DND-41 (cell line): Measurements from ENCODE around the gene FKBP2.

Source experiments
- EZH2 ChIP-seq: IDR thresholded peaks from 3 replicates; pipeline ENCODE4 v1.6.1; 2012; ENCODE audit warnings: borderline replicate concordance, low read depth, mild to moderate bottlenecking, moderate library complexity, low read length, inconsistent platforms; ENCODE audit not compliant: severe bottlenecking
- TF ChIP-seq, protein P1 (sequence below): IDR thresholded peaks from 2 replicates; pipeline ENCODE4 v1.5.1; 2012; ENCODE audit warnings: borderline replicate concordance, low read length, moderate library complexity, mild to moderate bottlenecking; ENCODE audit not compliant: poor library complexity, severe bottlenecking; ENCODE audit errors: extremely low read depth

DNA sequence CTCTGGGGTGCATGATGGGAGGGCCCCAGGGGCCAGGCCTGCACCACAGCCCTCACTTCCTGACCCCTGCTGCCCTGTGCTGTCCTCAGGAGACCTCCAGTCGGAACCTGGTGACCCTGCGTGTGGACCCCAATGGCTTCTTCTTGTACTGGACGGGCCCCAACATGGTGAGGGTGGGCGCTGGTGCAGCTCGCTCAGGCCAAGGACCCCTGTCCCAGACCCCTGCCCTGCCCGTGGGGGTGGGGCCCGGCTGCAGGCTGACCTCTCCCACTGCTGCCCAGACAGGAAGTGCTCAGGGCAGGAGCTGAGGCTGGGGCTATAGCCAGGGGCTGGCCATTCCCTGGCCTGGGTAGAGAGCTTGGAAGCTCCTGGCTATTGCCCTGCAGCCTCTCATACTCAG lies 13.4 kb downstream of the FKBP2 start:
- TF ChIP-seq, protein P1, sequence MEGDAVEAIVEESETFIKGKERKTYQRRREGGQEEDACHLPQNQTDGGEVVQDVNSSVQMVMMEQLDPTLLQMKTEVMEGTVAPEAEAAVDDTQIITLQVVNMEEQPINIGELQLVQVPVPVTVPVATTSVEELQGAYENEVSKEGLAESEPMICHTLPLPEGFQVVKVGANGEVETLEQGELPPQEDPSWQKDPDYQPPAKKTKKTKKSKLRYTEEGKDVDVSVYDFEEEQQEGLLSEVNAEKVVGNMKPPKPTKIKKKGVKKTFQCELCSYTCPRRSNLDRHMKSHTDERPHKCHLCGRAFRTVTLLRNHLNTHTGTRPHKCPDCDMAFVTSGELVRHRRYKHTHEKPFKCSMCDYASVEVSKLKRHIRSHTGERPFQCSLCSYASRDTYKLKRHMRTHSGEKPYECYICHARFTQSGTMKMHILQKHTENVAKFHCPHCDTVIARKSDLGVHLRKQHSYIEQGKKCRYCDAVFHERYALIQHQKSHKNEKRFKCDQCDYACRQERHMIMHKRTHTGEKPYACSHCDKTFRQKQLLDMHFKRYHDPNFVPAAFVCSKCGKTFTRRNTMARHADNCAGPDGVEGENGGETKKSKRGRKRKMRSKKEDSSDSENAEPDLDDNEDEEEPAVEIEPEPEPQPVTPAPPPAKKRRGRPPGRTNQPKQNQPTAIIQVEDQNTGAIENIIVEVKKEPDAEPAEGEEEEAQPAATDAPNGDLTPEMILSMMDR = no peak
- TF ChIP-seq EZH2 = no peak
